NCI-H2107 (cell line): ENCODE data around the gene SERPINC1.
"Not testable (repeated sequence)": the region's sequence is repeated elsewhere in the genome, so short reads cannot be mapped to it uniquely, and the experiment has no call there.

Source experiments
- DNase-seq: peaks from one replicate; lab custom pipeline; 2025; lab: John Stamatoyannopoulos, UW

Gene SERPINC1

DNA sequence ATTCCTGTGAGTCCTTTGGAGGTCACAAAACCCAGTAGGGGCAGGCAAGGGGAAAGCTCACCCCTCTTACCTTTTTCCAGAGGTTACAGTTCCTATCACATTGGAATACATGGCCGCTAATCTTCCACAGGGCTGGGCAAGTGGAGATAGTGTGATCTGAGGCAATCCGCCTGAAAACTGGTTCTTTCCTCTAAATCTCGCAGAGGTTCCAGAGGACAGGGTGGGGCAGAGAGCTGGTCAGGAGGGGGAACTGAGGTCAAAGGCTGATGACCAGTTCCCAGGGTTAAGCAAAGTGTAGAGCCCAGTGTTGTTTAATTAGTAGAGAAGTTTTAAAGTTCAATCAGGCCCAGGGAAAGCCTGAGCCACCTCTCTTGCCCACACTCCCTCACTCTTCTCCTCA lies at the start of gene SERPINC1:
Gene SERPINC1 (minus strand): TSS at position 179 of the 400 bp plus-strand sequence. CDS start 68 bp downstream, at position 111.
- no peak for DNase-seq

DNA sequence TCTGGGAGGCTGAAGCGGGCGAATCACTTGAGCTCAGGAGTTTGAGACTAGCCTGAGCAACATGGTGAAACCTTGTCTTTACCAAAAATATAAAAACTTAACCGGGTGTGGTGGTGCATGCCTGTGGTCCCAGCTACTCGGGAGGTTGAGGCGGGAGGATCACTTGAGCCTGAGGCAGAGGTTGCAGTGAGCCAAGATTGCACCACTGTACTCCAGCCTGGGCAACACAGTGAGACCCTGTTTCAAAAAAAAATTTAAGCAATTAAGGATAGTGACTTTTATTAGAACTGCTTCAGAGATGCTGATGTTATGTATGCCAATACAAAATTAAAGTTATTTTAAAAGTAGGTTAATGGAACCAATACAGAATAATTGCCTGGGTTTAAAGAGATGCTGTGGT lies 48.8 kb upstream of the SERPINC1 start:
- DNase-seq, result not testable (repeated sequence)

DNA sequence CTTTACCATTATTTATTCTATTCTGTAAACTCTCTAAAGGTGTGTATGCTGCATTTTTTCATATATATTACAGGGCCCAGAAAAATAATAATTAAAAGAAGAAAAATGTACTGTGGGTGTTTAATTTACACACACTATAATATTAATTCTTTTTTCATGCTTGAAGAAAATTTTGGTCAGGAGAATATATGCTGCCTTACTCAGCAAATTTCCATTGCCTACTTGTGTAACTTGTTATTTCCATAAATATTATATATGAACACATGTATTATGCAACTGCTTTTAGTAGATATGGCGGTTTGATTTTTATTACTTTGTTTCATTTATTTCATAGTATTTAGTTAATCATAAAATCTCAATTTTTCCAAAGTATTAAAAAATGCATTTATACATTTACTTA lies 46.4 kb upstream of the SERPINC1 start:
- no peak for DNase-seq

DNA sequence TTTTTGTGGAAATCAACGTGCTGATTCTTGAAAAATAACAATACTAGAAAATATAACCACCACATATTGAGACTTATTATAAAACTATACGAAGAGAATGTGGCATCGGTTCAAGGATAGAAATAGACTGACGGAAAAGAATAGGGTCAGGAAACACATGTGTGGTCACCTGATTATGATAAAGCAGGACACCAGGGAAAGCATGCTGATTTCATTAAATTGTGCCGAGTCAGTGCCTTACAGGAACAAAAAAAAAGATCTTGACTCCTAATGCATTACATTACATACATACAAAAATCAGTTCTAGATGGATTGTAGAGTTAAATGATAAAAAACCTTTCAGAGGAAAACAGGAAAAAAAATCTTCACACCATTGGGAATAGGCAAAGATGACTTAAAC lies 43.5 kb upstream of the SERPINC1 start:
- no peak for DNase-seq

DNA sequence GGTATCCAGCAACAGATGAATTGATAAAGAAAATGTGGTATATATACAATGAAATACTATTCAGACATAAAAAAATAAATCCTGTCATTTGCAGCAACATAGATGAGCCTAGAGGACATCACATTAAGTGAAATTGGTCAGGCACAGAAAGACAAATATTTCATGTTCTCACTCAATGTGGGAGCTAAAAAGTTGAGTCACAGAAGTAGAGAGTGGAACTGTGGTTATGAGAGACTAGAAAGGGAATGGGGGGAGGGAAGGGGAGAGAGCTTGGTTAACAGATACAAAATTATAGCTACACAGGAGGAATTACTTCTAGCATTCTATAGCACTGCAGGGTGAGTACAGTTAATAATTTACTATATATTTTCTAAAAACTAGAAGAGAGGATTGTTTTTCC lies 37.1 kb upstream of the SERPINC1 start:
- no peak for DNase-seq

DNA sequence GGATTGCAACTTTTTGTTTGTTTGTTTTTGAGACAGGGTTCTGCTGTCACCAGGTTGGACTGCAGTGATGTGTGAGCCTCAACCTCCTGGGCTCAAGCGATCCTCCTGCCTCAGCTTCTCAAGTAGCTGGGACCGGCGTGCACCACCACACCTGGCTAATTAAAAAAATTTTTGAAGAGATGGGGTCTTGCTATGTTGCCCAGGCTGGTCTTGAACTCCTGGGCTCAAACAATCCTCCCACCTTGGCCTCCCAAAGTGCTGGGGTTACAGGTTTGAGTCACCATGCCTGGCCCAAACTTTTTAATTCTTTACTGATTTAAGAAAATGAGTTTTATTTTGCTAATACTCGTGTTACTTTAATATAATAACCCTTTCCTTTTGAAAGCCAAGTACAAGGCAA lies 31.5 kb upstream of the SERPINC1 start:
- no peak for DNase-seq

DNA sequence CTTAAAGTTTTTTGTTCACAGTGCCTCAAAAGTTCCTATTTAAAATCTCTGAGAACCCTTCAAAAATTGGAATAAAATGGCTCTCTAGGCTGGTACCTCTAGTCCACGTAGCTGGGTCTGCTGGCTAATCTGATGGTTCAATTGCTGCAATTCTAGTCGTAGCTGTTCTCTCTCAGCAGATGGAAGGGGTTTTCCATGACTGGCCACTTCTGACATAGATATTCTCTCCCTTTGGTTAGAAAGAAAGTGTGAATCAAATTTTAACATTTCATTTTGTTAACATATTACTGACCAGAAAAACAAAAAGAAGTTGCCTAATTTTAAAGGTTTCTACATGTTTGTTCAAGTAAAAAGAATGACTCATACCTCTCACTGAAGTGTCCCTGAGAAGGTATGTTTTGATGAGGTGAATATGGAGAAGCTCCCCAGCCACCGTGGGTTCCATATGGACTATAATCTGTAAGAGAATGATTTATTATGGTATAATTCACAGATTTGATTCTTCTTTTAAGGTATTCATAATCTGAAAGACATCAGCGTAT lies 29.3 kb upstream of the SERPINC1 start:
- no peak for DNase-seq

DNA sequence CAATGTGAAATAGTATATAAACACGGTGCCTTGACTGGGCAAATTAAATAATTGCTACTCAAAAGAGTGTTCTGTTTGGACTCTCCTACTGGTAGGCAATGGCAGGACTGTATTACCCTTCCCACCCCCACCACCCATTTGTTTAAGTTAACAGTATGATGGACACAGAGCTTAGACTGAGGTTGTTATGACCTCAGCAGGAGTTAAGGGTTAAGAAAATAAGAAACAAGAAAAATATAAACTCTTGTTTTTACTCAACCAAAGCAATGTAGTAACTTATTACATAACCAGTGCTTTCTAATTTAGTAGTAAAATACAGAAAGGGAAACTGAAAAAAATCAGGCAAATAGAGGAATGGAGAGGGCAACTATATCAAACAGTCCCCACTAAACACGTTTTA lies 19.9 kb upstream of the SERPINC1 start:
- no peak for DNase-seq

DNA sequence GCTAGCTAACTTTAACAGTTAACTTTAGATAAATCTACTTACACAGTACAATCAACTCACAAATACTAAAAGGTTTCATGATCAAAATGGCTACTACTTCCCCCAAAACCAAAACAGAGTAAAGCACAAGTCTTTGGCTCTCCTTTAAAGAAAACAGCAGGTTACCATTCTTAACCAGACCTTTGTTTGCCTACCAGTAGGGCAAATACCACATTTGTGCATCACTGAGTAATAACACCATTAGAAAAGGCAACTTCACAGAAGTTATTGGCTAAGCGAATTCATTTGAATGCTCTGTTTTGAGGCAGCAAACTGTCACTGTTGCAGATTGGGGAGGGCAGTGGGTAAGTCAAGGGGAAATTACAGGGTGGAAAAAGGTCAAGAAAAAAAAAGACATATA lies 17.3 kb upstream of the SERPINC1 start:
- no peak for DNase-seq

DNA sequence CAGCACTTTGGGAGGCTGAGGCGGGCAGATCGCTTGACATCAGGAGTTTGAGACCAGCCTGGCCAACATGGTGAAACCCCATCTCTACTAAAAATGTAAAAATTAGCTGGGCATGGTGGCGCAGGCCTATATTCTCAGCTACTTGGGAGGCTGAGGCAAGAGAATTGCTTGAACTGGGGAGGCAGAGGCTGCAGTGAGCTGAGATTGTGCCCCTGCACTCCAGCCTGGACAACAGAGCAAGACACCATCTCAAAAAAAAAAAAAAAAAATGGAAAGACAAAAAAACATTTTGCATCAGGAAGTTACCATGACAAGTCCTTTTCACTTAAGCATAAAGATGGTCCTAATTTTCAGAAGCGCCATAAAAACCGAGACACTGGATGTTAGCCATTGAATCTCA lies 13.4 kb upstream of the SERPINC1 start:
- DNase-seq, result not testable (repeated sequence)

DNA sequence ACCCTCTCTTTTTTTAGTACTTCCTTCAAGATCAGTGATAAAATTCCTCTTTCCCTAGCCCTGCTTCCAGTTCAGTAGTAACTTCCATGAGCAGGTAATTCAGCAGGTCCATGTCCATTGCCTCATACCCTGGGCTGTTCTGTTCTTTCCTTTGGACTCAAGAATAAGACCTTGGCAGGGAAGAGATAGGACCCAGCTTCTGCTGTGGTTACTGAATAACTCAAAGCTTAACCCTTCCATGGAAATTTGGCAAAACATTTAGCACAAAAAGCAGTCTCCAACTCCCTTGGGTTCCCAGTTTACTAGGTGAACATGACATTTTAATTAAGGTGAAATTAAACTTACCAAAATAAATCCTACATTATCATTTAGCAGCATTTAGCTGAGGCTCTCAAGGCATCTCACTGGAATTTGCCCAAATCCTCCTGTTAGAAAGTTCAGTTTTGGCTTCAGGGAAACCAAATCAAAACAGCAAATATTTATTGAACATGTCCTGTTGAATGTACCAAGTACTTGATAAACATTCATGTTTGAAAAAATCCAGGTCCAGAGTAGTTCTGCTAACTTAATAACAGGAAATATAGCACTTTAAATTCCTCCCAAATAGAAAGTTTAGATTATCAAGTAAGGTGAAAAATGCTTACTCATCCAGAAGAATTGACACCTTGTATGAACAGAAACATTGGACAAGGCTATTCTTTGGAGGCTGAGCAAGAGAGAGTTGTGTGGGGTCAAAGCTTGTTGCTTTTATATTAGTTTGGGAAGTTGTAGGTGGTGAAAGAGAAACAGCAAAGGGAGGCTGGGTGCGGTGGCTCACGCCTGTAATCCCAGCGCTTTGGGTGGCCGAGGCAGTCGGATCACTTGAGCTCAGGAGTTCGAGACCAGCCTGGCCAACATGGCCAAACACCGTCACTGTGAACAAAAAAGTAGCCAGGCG lies 8.4 kb upstream of the SERPINC1 start:
- DNase-seq, result no peak

DNA sequence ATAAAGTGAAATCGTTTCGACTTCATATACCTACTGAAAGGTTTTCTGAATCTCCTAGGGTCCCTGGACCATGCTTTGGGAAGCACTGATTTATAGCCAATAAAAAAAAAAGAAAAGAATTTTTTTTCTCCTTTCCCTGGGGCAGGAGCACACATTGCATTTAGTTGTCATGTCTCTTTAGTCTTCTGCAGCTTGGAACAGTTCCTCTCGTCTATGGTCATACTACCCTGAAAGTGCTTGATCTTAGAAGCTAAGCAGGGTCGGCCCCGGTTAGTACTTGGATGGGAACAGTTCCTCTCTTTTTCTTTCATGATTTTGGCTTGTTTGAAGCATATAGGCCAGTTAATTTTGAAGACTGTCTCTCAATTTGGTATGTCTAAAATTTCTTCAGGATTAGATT lies 3.7 kb upstream of the SERPINC1 start:
- no peak for DNase-seq

DNA sequence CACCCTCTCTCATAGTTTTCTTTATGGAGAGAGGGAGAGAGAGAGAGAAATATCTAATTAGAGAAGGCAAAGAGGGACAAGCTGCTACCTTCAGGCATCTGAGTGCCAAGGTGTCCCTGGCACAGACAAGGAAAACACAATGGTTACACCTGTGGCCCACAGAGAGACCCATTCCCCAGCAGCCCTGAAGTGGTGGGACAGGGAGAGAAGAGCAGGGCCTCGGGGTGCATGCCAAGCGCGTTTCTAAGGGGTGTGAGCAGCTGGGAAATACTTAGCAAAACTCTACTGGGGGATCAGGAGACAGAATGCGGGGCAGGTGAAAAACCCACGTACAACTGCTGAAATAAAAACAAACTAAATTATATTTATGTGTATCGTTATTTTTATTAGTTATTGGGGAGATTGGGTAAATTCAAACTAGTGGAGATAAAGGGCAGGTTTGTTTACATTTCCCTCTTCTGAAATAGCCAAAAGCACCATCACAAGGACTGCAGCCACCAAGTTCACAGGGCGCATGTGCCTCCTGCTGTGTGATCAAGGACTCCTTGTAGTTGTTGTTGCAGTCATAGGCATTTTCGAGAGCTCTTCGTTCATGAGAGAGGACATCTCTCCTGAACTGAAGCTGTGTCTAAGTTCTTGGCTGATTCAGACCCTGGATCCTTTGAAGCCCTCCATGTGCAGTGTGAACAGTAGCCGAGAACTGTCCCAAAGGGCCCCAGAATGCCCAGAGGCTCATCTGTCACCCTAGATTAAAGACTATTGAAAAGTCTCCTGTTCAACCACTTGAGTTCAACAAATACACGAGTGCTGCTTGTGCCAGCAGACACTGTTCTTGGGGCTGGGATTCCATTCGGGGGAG lies 737 bp upstream of the SERPINC1 start:
- no peak for DNase-seq

DNA sequence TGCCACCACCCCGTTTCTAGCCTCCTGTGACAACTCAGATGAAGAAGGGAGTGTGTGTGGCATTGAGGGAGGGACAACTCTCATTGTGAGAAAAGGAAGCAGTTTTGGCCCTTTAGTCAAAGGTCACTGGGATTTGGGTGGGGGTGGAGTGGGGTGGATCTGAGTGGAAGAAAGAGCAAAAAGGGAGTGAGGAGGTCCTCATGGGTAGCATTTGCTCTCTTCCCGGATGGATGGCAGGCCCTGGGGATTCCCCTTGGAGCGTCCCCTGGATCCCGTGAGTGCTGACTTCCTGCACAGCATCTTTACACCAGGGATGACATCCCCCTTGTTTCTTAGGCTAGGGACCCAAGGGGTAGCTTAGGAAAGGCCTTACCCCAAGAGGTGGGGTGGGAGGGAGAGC lies 460 bp downstream of the SERPINC1 start:
- DNase-seq, result no peak

DNA sequence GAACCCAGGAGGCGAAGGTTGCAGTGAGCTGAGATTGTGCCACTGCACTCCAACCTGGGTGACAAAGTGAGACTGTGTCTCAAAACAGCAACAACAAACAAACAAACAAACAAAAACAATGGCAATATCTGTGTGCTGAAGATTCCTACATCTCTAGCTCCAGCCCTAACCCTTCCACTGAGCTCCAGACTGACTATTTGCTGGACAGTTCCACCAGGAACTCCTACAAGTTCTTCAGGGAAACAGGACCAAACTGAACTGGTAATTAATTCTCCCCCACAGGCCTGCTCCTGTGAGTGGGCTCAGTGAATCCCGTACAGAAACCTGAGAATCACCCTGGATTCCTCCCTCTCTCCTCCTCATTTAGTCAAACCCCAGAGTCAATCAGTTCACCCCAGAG lies 1.5 kb downstream of the SERPINC1 start:
- DNase-seq, result no peak

DNA sequence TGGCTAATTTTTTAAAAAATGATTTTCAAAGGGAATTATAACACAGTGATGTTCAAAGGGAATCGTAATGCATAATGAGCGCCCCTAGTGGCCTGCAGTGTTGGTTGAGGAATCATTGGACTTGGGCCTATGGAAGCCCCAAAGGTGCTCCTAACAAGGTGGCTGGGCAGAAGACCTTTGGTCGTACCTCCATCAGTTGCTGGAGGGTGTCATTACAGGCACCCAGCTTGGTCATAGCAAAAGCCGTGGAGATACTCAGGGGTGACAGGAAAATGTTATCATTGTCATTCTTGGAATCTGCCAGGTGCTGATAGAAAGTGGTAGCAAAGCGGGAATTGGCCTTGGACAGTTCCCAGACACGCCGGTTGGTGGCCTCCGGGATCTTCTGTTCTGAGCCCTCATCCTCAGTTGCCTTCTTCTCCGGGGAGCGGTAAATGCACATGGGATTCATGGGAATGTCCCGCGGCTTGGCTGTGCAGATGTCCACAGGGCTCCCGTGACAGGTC lies 2.7 kb downstream of the SERPINC1 start:
- DNase-seq, result no peak

DNA sequence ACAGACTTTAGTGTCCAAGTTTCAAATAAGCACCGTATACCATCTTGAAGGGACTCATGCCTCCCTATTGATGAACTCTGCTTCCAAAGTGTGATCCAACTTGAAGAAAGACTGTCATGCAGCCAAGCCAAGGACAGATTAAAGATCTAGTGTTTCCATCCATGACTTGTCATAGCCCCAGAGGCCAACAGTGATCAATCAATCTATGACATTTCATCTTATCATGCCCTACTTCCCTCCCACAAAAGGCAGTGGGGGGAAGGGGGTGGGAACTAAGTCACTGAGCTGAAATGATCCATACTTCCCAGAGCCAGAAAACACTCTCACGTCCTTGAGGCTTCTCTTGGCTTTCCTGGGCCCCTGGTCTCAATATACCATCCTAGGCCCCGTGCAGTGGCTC lies 4.0 kb downstream of the SERPINC1 start:
- no peak for DNase-seq

DNA sequence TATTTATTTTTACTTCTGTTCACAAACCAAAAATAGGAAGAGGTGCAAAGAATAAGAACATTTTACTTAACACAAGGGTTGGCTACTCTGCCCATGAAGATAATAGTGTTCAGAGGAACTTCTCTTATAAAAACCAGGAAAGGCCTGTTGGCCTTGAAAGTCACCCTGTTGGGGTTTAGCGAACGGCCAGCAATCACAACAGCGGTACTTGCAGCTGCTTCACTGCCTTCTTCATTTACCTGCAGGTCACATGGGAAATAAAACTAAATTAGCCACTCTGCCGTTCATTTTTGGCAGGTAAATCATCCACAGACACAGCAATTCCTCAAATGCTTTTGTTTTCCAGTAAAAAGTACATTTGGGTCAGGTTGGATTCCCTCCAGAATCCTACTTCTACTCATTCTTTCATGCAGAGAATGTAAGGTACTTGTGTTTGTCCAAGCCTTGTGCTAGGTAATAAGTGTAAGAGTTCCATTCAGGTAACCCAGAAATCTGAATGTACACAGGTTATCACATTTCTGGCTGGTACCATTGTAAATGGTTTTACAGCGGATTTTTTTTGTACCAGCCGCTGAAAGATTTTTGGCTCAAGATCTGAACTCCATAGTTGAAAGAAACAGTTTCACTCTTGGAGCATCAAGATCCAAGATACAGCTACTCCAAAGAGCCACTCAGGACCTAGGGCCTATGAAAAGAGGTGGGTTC lies 13.1 kb downstream of the SERPINC1 start:
- no peak for DNase-seq

DNA sequence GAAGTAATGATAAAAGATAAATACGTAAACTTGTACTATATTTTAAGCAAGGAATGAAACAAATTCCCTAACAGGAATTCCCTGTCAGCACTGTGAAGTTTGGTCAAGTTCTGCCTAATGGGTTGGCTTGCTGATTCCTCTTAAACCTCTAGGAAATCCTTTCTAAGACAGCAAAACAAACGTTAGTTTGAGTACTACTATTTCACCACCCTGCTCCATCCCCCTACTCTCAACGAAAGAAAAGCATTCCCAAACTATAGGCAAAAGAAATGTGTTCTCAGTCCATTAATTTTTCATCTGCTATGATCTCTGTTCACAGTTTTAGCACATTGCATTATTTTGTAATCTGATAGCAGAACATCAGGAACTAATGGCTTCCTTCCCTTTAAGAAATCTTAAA lies 16.1 kb downstream of the SERPINC1 start:
- DNase-seq, result no peak

DNA sequence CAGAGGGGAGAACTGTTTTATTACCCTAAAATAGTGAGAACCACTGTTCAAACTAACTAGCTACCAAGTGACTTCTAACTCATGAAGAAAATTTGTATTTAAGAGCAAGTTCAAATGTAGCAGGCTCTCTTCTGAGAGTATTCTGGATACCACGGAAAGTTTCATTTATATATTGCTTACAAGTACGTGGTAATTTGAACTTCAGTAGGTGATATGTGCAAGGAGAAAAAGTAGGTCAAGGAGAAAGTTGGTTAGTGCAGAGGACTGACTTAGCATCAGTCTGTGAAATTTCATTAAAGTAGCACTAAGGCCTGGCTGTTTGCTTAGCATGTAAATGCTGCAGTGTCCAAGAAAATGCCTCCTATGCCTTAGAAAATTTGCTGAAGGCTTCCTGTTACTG lies 16.7 kb downstream of the SERPINC1 start:
- no peak for DNase-seq

DNA sequence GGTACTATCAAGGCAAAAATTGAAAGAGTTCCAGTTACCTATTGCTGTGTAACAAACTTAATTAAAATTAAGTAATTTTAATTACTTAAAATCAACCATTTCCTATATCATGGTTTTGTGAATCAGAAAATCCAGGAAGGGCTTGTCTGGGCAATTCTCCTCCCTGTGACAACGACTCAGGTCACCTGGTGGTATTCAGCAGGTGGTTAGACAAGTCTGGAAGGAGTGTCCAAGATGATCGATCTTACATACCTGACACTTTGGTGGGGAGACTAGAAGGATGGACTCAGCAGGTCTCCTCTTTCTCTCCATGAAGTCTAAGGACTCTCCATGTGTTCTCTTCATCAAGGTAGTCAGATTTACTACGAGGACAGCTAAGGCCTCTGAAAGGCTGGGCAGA lies 22.9 kb downstream of the SERPINC1 start:
- no peak for DNase-seq

DNA sequence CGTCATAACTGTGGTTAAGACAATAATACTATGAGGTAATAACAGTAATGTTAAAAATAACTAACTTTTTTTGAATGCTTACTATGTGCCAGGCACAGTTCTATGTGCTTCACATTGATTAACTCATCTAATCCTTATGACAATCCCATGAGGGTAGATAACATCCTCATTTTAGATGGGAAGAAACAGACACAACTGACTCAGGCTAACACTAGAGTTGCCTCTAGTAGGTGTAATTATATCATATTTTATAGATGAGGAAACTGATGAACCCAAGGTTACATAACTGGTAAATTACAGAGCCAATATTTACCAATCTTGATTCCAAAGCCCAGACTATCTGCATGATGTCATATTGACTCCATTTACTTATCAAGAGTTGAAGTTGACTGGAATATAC lies 23.5 kb downstream of the SERPINC1 start:
- DNase-seq, result no peak
